H1 (cell line): ENCODE data around the gene BECN2. TPM values are rescaled to one million over a fixed set of nuclear protein-coding genes. Genes with fewer than 3 reads are reported as not detected.

Experiments
- CTBP2 ChIP-seq: IDR thresholded peaks from 2 replicates; pipeline ENCODE4 v1.7.0; 2011; ENCODE audit warnings: borderline replicate concordance, mild to moderate bottlenecking, moderate library complexity, mixed read lengths, low read length; ENCODE audit not compliant: insufficient read depth, insufficient read length
- EP300 ChIP-seq, 2 experiments: IDR thresholded peaks; 1 replicate in 1 of 2; 2 replicates in 1 of 2; pipeline ENCODE4 v1.6.1; 2011 to 2012; ENCODE audit warnings: low read depth in 2 of 2, low read length in 2 of 2, mild to moderate bottlenecking in 2 of 2, borderline replicate concordance in 1 of 2, inconsistent platforms in 1 of 2, moderate library complexity in 1 of 2
- JUND ChIP-seq: IDR thresholded peaks from 2 replicates; pipeline ENCODE4 v1.6.1; 2011; ENCODE audit warnings: mild to moderate bottlenecking, improper control_type of control experiment, low read length
- NANOG ChIP-seq: IDR thresholded peaks from 2 replicates; pipeline ENCODE4 v1.6.1; 2011; ENCODE audit warnings: low read length, low read depth, mild to moderate bottlenecking, inconsistent platforms; ENCODE audit not compliant: insufficient read depth, poor library complexity, severe bottlenecking
- RBBP5 ChIP-seq: IDR thresholded peaks from 2 replicates; pipeline ENCODE4 v1.7.1; 2012; ENCODE audit warnings: low read depth, mild to moderate bottlenecking, inconsistent platforms, low read length, moderate library complexity, borderline replicate concordance
- SP4 ChIP-seq: IDR thresholded peaks from 2 replicates; pipeline ENCODE4 v1.6.1; 2012; ENCODE audit warnings: low read length, inconsistent platforms
- TCF12 ChIP-seq: IDR thresholded peaks from 2 replicates; pipeline ENCODE4 v1.6.1; 2011; ENCODE audit warnings: low read depth, mild to moderate bottlenecking, low read length
- polyA plus RNA-seq, 7 experiments: library from polyadenylated mRNA; depleted of rRNA in 3 of 7; stranded (reverse) in 5 of 7; unstranded in 2 of 7; fragments of >200 nt in 5 of 7; fragments of 200-250 nt in 2 of 7; gene quantifications; 1 replicate in 5 of 7; 2 replicates in 1 of 7; 4 replicates in 1 of 7; pipeline versions ENCODE4 v1.2.1 to v1.2.3, GENCODE V29; 2011 to 2013; ENCODE audit warnings: missing spikeins in 2 of 7, mixed read lengths in 2 of 7
- total RNA-seq: library from RNA; stranded (reverse); fragmentation: NEBNext Ultra II Directional; extraction: Animal tissue kit (Norgen Biotek cat#: 25700); gene quantifications from 2 replicates; pipeline ENCODE4 v1.2.1, GENCODE V29; 2021
- TF ChIP-seq, protein P1 (sequence below): fragments of 300-600 bp; sonication (generic); IDR thresholded peaks from 2 replicates; pipeline ENCODE4 v1.7.1; 2012; ENCODE audit warnings: low read length, moderate library complexity, mild to moderate bottlenecking, inconsistent platforms; ENCODE audit not compliant: insufficient replicate concordance

Gene BECN2
- total and polyA plus RNA-seq, 2 of the 8 experiments (the other 6 are each of a cell fraction or from before 2014, with no cell fraction given), result not detected

DNA sequence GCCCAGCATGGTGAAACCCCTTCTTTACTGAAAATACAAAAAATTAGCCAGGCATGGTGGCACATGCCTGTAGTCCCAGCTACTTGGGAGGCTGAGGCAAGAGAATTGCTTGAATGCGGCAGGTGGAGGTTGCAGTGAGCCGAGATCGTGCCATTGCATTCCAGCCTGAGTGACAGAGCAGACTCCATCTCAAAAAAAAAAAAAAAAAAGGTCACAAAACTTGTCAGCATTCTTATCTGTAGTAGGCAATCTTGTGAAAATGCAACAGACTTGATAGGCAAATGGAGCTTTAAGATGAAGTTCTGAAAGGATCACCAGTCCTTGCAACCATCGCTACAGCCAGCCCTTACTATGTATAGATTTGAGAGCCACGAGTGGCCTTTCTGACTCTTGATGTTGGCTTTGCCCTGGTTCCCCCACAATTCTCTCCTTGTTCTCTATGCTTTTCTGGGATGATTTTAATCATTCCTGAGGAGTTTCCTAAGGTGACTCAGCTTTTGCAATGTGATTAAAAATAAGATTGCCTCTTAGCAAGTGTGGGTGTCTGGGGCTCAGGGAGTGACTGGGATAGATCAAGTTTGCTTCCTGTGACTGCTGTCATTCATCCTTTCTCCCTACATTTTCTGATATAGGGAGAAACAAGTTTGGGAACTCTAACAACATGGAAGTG, 48.4 kb downstream of the BECN2 start (continued):
- TF ChIP-seq, protein P1, sequence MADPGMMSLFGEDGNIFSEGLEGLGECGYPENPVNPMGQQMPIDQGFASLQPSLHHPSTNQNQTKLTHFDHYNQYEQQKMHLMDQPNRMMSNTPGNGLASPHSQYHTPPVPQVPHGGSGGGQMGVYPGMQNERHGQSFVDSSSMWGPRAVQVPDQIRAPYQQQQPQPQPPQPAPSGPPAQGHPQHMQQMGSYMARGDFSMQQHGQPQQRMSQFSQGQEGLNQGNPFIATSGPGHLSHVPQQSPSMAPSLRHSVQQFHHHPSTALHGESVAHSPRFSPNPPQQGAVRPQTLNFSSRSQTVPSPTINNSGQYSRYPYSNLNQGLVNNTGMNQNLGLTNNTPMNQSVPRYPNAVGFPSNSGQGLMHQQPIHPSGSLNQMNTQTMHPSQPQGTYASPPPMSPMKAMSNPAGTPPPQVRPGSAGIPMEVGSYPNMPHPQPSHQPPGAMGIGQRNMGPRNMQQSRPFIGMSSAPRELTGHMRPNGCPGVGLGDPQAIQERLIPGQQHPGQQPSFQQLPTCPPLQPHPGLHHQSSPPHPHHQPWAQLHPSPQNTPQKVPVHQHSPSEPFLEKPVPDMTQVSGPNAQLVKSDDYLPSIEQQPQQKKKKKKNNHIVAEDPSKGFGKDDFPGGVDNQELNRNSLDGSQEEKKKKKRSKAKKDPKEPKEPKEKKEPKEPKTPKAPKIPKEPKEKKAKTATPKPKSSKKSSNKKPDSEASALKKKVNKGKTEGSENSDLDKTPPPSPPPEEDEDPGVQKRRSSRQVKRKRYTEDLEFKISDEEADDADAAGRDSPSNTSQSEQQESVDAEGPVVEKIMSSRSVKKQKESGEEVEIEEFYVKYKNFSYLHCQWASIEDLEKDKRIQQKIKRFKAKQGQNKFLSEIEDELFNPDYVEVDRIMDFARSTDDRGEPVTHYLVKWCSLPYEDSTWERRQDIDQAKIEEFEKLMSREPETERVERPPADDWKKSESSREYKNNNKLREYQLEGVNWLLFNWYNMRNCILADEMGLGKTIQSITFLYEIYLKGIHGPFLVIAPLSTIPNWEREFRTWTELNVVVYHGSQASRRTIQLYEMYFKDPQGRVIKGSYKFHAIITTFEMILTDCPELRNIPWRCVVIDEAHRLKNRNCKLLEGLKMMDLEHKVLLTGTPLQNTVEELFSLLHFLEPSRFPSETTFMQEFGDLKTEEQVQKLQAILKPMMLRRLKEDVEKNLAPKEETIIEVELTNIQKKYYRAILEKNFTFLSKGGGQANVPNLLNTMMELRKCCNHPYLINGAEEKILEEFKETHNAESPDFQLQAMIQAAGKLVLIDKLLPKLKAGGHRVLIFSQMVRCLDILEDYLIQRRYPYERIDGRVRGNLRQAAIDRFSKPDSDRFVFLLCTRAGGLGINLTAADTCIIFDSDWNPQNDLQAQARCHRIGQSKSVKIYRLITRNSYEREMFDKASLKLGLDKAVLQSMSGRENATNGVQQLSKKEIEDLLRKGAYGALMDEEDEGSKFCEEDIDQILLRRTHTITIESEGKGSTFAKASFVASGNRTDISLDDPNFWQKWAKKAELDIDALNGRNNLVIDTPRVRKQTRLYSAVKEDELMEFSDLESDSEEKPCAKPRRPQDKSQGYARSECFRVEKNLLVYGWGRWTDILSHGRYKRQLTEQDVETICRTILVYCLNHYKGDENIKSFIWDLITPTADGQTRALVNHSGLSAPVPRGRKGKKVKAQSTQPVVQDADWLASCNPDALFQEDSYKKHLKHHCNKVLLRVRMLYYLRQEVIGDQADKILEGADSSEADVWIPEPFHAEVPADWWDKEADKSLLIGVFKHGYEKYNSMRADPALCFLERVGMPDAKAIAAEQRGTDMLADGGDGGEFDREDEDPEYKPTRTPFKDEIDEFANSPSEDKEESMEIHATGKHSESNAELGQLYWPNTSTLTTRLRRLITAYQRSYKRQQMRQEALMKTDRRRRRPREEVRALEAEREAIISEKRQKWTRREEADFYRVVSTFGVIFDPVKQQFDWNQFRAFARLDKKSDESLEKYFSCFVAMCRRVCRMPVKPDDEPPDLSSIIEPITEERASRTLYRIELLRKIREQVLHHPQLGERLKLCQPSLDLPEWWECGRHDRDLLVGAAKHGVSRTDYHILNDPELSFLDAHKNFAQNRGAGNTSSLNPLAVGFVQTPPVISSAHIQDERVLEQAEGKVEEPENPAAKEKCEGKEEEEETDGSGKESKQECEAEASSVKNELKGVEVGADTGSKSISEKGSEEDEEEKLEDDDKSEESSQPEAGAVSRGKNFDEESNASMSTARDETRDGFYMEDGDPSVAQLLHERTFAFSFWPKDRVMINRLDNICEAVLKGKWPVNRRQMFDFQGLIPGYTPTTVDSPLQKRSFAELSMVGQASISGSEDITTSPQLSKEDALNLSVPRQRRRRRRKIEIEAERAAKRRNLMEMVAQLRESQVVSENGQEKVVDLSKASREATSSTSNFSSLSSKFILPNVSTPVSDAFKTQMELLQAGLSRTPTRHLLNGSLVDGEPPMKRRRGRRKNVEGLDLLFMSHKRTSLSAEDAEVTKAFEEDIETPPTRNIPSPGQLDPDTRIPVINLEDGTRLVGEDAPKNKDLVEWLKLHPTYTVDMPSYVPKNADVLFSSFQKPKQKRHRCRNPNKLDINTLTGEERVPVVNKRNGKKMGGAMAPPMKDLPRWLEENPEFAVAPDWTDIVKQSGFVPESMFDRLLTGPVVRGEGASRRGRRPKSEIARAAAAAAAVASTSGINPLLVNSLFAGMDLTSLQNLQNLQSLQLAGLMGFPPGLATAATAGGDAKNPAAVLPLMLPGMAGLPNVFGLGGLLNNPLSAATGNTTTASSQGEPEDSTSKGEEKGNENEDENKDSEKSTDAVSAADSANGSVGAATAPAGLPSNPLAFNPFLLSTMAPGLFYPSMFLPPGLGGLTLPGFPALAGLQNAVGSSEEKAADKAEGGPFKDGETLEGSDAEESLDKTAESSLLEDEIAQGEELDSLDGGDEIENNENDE, result no peak
- TF ChIP-seq TCF12 (no peak), JUND (no peak), NANOG (no peak), EP300 (IDR thresholded peaks at IDR 0.05; ENCODE audit: borderline replicate concordance in 1 of 2, low read depth in 2 of 2, low read length in 2 of 2) (no peak), SP4 (no peak), RBBP5 (no peak), CTBP2 (no peak)
